OCI-M1 (cell line): ENCODE results near the gene PRM2.

Source experiments
- DNase-seq: peaks from one replicate; lab custom pipeline; 2025; lab: John Stamatoyannopoulos, UW

Gene PRM2

GRCh38 chr16:11248133-11248532 lies 28.1 kb downstream of the PRM2 start:
- no peak for DNase-seq

GRCh38 chr16:11245988-11246387 lies 30.3 kb downstream of the PRM2 start:
- peak; percentile 20 for DNase-seq

DNA sequence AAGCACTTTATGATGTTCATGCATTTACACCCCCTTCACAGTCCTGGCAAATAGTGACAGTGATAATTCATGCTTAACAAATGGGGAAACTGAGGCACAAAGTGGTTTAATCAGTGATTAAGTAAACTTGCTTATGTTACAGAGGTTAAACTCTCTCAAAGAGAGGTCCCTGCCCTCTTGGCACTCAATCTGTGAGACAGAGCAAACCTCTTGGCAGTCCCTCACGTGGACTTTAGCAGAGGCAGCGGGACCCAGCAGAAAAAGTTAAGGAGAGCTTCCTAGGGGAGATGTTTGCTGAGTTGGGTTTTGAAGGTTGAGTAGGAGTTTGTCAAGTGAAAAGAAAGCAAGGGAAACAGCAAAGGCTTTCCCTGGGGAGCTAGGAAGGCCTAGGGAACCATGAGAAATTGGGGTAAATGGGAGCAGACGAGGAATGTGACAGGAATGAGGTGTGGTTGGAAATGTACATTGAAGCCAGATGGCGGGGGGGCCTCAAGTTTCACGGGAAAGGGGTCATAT lies 31.0 kb downstream of the PRM2 start:
- DNase-seq: no peak

DNA sequence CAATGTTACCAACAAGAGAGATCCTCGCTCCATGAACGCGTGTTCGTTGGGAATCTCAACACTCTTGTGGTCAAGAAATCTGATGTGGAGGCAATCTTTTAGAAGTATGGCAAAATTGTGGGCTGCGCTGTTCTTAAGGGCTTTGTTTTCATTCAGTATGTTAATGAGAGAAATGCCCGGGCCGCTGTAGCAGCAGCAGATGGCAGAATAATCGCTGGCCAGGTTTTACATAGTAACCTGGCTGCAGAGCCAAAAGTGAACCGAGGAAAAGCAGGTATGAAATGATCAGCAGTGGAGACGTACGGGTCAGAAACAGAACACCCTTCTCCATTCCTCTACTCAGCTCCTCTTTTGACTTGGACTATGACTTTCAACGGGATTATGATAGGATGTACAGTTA lies 33.6 kb downstream of the PRM2 start:
- DNase-seq: no peak

DNA sequence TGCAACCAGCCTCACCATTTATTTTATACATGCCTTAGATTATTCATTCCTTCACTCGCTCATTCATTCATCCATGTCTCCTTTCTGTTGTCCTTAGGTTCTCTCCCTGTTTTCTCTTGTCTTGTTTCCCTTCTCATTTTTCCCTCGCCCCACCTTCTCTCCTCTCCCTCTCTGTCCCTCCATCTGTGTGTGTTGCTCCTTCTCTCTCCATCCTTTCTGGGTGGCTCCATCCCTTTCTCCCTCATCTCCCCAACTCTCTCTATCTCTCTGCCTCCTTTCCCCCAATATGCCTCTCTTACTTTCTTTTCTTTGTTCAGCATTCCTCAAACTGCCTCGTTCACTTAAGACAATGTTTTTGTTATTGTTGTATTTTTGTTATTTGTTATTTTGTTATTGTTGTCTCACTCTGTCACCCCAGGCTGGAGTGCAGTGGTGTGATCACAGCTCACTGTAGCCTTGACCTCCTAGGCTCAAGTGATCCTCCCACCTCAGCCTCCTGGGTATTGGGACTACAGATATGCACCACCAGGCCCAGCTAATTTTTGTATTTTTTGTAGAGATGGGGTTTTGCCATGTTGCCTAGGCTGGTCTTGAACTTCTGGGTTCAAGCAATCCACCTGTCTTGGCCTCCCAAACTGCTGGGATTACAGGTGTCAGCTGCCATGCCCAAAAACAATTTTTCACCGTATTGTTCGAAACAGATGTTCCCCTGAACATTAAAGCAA lies 34.6 kb downstream of the PRM2 start:
- DNase-seq: no peak

DNA sequence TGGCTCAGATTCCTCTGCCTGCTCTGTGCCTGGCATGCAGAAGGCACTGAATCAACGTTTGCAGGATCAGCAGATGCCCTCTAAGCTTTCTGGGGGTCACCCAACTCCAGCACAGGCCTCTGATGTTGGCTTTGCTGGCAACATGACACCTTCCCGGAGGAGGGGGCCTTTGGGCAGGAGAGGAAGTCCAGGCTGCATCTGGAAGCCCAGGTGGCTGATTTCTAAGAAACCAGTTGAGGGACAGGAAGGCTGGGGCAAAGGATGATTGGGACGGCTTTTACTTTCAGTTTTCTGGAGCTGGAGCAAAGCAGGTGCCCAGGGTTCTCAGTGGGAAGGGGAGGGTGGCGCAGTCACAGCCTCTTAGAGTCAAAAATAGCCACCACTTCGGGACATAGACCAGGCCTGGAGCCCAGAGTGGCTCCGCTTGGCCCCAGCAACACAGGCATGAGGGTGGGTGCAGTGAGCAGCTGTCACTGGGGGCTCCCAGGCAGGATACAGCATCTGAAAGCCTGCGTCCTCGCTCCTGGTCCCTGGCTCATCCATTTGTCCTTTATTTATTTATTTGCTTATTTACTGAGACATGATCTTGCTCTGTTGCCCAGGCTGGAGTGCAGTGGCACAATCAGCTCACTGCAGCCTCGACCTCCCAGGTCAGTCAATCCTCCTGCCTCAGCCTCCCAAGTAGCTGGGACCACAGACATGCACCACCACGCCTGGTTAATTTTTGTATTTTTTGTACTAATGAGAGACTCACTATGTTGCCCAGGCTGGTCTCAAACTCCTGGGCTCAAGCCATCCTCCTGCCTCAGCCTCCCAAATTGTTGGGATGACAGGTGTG lies 35.4 kb downstream of the PRM2 start:
- peak; percentile 69 for DNase-seq

DNA sequence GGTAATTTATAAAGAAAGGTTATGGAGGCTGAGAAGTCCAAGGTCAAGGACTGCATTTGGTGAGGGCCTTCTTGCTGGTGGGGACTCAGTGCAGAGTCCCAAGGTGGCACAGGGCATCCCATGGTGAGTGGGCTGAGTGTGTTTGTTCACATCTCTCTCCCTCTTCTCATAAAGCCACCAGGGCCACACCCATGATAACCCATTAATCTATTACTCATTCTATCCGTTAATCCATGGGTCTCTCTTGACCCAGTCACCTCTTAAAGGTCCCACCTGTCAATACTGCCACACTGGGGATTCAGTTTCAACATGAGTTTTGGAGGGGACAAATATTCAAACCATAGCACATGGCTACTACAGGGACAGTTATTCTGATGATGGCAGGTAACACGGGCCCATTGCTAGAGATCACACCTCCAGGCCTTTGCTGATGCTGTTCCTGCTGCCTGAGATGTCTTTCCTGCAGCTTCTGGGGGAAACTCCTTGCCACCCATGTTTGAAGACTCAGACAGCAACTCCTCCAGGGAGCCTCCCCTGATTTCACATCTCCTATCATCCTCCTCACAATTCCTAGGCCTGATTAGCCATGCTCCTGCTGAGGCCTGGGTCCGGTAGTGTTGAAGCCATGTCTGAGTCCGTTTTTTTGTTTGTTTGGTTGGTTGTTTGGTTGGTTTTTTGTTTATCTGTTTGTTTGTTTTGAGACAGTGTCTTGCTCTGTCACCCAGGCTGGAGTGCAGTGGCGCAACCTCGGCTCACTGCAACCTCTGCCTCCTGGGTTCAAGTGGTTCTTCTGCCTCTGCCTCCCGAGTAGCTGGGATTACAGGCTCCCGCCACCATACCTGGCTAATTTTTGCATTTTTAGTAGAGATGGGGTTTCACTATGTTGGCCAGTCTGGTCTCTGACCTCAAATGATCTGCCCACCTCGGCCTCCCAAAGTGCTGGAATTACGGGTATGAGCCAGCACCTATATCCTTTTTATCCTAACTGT lies 36.3 kb downstream of the PRM2 start:
- no peak for DNase-seq

GRCh38 chr16:11238272-11239202 lies 37.7 kb downstream of the PRM2 start:
- DNase-seq: no peak

DNA sequence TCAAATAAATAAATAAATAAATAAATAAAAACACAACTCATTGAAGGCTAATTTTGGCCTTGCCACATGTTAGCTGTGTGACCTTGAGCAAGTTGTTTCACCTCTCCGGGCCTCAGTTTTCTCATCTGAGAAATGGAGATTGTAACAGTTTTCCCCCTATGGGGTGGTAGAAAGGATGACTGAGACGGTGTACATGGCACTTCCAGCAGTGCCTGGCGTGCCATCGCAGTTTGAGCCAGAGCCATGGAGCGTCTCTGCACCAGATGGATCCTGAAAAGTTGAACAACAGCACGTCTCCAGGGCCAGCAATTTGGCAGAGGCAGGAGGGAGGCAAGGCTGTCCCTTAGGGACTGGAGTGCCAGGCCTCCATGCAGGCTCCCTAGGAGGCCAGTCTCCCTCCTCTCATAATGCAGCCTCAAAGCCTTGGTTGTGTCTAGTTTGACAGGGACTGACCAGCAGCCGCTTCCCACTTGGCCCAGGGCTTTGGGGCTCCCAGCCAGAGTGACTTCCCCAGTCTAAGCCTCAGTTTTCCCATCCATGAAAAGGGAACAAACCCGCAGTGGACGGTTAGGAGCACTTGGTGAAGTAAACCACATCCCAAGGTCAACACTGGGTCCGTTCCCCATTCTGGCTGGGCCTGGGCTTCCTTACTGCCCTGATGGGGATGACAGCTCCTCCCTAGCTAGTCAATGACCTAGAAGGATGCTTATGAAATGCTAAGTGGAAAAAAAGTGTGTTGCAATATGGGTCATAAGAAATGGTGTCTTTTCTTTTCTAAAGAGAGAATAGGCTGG lies 39.6 kb downstream of the PRM2 start:
- no peak for DNase-seq

DNA sequence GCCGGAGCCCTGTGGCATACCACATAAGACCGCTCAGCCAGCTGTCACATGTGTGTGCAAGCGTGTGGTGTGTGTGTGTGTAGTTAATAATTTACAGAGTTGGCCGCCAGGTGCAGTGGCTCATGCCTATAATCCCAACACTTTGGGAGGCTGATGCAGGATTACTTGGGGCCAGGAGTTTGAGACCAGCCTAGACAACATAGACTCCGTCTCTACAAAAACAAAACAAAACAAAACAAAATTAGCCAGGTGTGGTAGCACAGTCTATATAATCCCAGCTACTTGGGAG lies 40.6 kb downstream of the PRM2 start:
- DNase-seq: no peak

GRCh38 chr16:11234884-11235702 lies 41.2 kb downstream of the PRM2 start:
- DNase-seq: peak; percentile 35

- peak; percentile 80 for DNase-seq
Measured at GRCh38 chr16:11233727-11234376, 42.4 kb downstream of the PRM2 start.

- peak; percentile 97 for DNase-seq
Measured at GRCh38 chr16:11232852-11233726, 43.2 kb downstream of the PRM2 start.

DNA sequence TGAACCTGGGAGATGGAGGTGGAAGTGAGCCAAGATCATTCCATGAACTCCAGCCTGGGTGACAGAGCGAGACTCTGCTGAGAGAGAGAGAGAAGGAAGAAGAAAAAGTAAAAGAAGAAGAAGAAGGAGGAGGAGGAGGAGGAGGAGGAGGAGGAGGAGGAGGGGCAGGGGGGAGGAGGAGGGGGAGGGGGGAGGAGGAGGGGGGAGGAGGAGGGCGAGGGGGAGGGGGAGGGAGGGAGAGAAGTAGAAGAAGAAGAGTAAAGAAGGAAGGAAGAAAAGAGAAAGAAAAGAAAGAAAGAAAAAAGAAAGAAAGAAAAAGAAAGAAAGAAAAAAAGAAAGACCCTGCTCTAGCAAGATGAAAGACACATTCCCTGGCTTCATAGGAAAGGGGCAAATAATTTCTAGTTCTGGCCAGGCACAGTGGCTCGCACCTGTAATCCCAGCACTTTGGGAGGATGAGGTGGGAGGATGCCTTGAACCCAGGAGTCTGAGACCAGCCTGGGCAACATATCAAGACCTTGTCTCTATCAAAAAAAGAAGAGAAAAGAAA lies 43.9 kb downstream of the PRM2 start:
- peak; percentile 32 for DNase-seq

DNA sequence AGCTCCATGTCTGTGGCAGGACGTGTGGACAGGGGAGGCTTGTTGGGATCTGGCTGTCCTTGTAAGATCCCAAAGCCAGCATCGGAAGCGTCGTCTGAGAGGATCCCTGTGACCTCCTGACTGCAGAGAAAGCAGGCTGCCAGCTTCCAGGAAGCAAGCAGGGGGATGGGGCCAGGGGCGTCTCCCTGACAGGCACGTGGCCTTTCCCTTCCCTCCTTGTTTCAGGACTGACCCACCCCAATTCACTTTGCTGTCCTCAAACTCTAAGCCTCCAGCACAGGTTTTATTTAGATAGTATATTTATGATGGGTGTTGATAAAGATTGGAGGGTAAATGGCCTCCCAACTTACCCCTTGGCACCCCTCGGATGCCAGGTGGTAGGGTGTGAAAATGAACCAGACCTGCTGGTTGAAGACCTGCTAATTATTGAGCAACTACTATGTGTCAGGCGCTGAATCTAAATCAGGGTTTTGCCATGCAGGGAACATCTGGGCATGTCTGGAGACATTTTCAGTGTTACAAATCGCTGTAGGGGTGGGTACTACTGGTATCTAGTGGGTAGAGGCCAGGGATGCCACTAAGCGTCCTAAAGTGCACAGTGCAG lies 44.8 kb downstream of the PRM2 start:
- DNase-seq: no peak

GRCh38 chr16:11229906-11230305 lies 46.4 kb downstream of the PRM2 start:
- DNase-seq: no peak

- no peak for DNase-seq
Measured at GRCh38 chr16:11229432-11229831, 46.8 kb downstream of the PRM2 start.
